K562 (cell line): ENCODE measurements around the gene TBC1D17. TPM values are rescaled to one million over a fixed set of nuclear protein-coding genes. Genes with fewer than 3 reads are reported as not detected.

Experiments used
- ATF1 ChIP-seq, 2 experiments: fragments of 450-650 bp in 1 of 2; IDR thresholded peaks; 2 replicates each; pipeline ENCODE4 v1.6.1; 2016; ENCODE audit warnings: missing compliant biosample characterization in 1 of 2, missing genetic modification characterization in 1 of 2
- CHD1 ChIP-seq: fragments of 200-600 bp; sonication (generic); IDR thresholded peaks from one replicate; pipeline ENCODE4 v1.6.1; 2012; ENCODE audit warnings: mild to moderate bottlenecking, moderate library complexity, low read length, inconsistent platforms
- CHD2 ChIP-seq: IDR thresholded peaks from 2 replicates; pipeline ENCODE4 v1.6.1; 2011; ENCODE audit warnings: low read depth, low read length
- FOXJ3 ChIP-seq: sonication (generic); formaldehyde crosslinking; IDR thresholded peaks from 2 replicates; pipeline ENCODE4 v1.4.0; 2020; ENCODE audit warnings: mild to moderate bottlenecking, missing genetic modification reagents
- HDAC8 ChIP-seq: fragments of 450-650 bp; IDR thresholded peaks from 2 replicates; pipeline ENCODE4 v1.6.1; 2016; ENCODE audit warnings: mild to moderate bottlenecking, missing genetic modification characterization, moderate library complexity, missing compliant biosample characterization
- HOXB6 ChIP-seq: fragments of 250-450 bp; sonication (Bioruptor Pico); IDR thresholded peaks from 2 replicates; pipeline ENCODE4 v1.5.1; 2022; ENCODE audit warnings: mild to moderate bottlenecking, borderline replicate concordance
- IRF9 ChIP-seq: fragments of 450-650 bp; IDR thresholded peaks from 2 replicates; pipeline ENCODE4 v1.6.1; 2016; ENCODE audit warnings: missing biosample characterization, missing genetic modification characterization
- NCOA6 ChIP-seq: fragments of 450-650 bp; IDR thresholded peaks from 2 replicates; pipeline ENCODE4 v1.6.1; 2017; ENCODE audit warnings: mild to moderate bottlenecking
- PHF20 ChIP-seq: fragments of 450-650 bp; IDR thresholded peaks from 2 replicates; pipeline ENCODE4 v1.6.1; 2018; ENCODE audit not compliant: partially characterized antibody
- SIN3B ChIP-seq: fragments of 450-650 bp; IDR thresholded peaks from 2 replicates; pipeline ENCODE4 v1.6.1; 2017; ENCODE audit warnings: low read depth, mild to moderate bottlenecking, moderate library complexity
- SNRNP70 ChIP-seq: fragments of 200-400 bp; formaldehyde crosslinking; optimal IDR thresholded peaks from 2 replicates; pipeline ENCODE3; 2017; ENCODE audit warnings: low read depth, low read length
- TAF9B ChIP-seq: fragments of 450-650 bp; IDR thresholded peaks from 2 replicates; pipeline ENCODE4 v1.6.1; 2018; ENCODE audit warnings: mild to moderate bottlenecking; ENCODE audit not compliant: partially characterized antibody
- U2AF1 ChIP-seq: fragments of 200-400 bp; formaldehyde crosslinking; optimal IDR thresholded peaks from 2 replicates; pipeline ENCODE3; 2017; ENCODE audit warnings: mild to moderate bottlenecking, low read depth, low read length, moderate library complexity
- ZC3H8 ChIP-seq: fragments of 450-650 bp; IDR thresholded peaks from 2 replicates; pipeline ENCODE4 v1.6.1; 2017
- ZHX1 ChIP-seq: fragments of 150-350 bp; conservative IDR thresholded peaks from 2 replicates; pipeline ENCODE4 v1.6.1; 2014; ENCODE audit warnings: low read length
- ZNF217 ChIP-seq: sonication (generic); formaldehyde crosslinking; IDR thresholded peaks from 2 replicates; pipeline ENCODE4 v1.8.0; 2022; ENCODE audit warnings: mild to moderate bottlenecking, missing genetic modification reagents
- ZNF316 ChIP-seq: fragments of 450-650 bp; IDR thresholded peaks from 2 replicates; pipeline ENCODE4 v1.6.1; 2016
- ZNF507 ChIP-seq: conservative IDR thresholded peaks from 2 replicates; pipeline ENCODE4 v1.6.1; 2017; ENCODE audit warnings: missing genetic modification characterization, missing compliant biosample characterization
- ZZZ3 ChIP-seq: fragments of 450-650 bp; IDR thresholded peaks from 2 replicates; pipeline ENCODE4 v1.6.1; 2016; ENCODE audit warnings: antibody characterized with exemption, mild to moderate bottlenecking, moderate library complexity
- polyA plus RNA-seq, 8 experiments: library from polyadenylated mRNA; depleted of rRNA in 4 of 8; stranded (reverse) in 5 of 8; unstranded in 3 of 8; fragments of >200 nt; fragmentation: Nextera tagmentation in 2 of 8; fragmentation: Illumina TruSeq in 1 of 8; extraction: Ambion mirVana in 2 of 8; extraction: Trizol in 1 of 8; gene quantifications; 2 replicates each; pipeline versions ENCODE4 v1.2.1 to v1.2.3, GENCODE V29; 2011 to 2014; ENCODE audit warnings: inconsistent platforms in 1 of 8, missing spikeins in 1 of 8
- total RNA-seq, 7 experiments: library from RNA; depleted of rRNA in 6 of 7; stranded (reverse); fragments of >200 nt in 6 of 7; fragmentation: Illumina TruSeq in 2 of 7; extraction: Trizol in 2 of 7; gene quantifications; 2 replicates each; pipeline versions ENCODE4 v1.2.1 to v1.2.3, GENCODE V29; 2011 to 2021; ENCODE audit warnings: low replicate concordance in 1 of 7
- TF ChIP-seq, protein P1 (sequence below): fragments of 450-650 bp; IDR thresholded peaks from 2 replicates; pipeline ENCODE4 v1.6.1; 2016; ENCODE audit warnings: low read depth, mild to moderate bottlenecking, moderate library complexity
- TF ChIP-seq, protein P2 (sequence below), 2 experiments: fragments of 200-800 bp in 1 of 2; sonication (Bioruptor generic) in 1 of 2; sonication (generic) in 1 of 2; formaldehyde crosslinking in 1 of 2; IDR thresholded peaks in 1 of 2; conservative IDR thresholded peaks in 1 of 2; 2 replicates each; pipeline versions ENCODE4 v1.5.0 to v1.6.1; 2016 to 2020; ENCODE audit warnings: missing compliant biosample characterization in 1 of 2, missing genetic modification characterization in 1 of 2, missing genetic modification reagents in 1 of 2
- TF ChIP-seq, protein P3 (sequence below): fragments of 450-650 bp; IDR thresholded peaks from one replicate; pipeline ENCODE4 v1.6.1; 2018; ENCODE audit warnings: mild to moderate bottlenecking, moderate library complexity; ENCODE audit not compliant: partially characterized antibody

Gene TBC1D17
- total and polyA plus RNA-seq, 9 of the 15 experiments (the other 6 are each of a cell fraction or from before 2014, with no cell fraction given), result 0.42 to 16.0 (median 3.8) TPM

- peak; percentile 52 for TF ChIP-seq PHF20
- TF ChIP-seq, protein P1, sequence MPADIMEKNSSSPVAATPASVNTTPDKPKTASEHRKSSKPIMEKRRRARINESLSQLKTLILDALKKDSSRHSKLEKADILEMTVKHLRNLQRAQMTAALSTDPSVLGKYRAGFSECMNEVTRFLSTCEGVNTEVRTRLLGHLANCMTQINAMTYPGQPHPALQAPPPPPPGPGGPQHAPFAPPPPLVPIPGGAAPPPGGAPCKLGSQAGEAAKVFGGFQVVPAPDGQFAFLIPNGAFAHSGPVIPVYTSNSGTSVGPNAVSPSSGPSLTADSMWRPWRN, result peak; percentile 58; the same call in 1 of the 2 replicates
- no peak for TF ChIP-seq U2AF1
- TF ChIP-seq ZC3H8, result no peak
- no peak for TF ChIP-seq ZZZ3
- peak; percentile 91 for TF ChIP-seq ATF1 (CRISPR knock-in tag; IDR thresholded peaks at IDR 0.05)
- TF ChIP-seq ATF1 (tag; IDR thresholded peaks at IDR 0.05), result peak; percentile 97
- TF ChIP-seq CHD1, result no peak
- TF ChIP-seq TAF9B, result no peak
- no peak for TF ChIP-seq ZNF217 (CRISPR knock-in tag)
- TF ChIP-seq CHD2, result peak; percentile 39; the same call in 1 of the 2 replicates
- no peak for TF ChIP-seq IRF9 (tag)
- no peak for TF ChIP-seq SNRNP70
- TF ChIP-seq ZNF316, result peak; percentile 85
- no peak for TF ChIP-seq NCOA6
- TF ChIP-seq SIN3B, result peak; percentile 81
- TF ChIP-seq ZHX1, result no peak
- TF ChIP-seq, protein P2, sequence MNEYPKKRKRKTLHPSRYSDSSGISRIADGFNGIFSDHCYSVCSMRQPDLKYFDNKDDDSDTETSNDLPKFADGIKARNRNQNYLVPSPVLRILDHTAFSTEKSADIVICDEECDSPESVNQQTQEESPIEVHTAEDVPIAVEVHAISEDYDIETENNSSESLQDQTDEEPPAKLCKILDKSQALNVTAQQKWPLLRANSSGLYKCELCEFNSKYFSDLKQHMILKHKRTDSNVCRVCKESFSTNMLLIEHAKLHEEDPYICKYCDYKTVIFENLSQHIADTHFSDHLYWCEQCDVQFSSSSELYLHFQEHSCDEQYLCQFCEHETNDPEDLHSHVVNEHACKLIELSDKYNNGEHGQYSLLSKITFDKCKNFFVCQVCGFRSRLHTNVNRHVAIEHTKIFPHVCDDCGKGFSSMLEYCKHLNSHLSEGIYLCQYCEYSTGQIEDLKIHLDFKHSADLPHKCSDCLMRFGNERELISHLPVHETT (CRISPR knock-in tag; conservative IDR thresholded peaks at IDR 0.05 in 1 of 2, IDR thresholded peaks at IDR 0.05 in 1 of 2), result peak in 1 of 2 experiments; percentile 77; a peak in 1 of 4 replicates
- TF ChIP-seq HOXB6, result no peak
- no peak for TF ChIP-seq ZNF507 (tag)
- TF ChIP-seq HDAC8 (tag), result no peak
- TF ChIP-seq, protein P3, sequence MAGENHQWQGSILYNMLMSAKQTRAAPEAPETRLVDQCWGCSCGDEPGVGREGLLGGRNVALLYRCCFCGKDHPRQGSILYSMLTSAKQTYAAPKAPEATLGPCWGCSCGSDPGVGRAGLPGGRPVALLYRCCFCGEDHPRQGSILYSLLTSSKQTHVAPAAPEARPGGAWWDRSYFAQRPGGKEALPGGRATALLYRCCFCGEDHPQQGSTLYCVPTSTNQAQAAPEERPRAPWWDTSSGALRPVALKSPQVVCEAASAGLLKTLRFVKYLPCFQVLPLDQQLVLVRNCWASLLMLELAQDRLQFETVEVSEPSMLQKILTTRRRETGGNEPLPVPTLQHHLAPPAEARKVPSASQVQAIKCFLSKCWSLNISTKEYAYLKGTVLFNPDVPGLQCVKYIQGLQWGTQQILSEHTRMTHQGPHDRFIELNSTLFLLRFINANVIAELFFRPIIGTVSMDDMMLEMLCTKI, result no peak
- TF ChIP-seq FOXJ3, result no peak
These were observed 26.8 kb upstream of the TBC1D17 start, which contains the start of gene PTOV1 (continued) for GRCh38 chr19:49850487-49851342.
